Fibroblast of skin of scalp (primary cell): ENCODE data around the gene HOXB13.

Experiments used
- DNase-seq: peaks from one replicate; pipeline ENCODE4 v3.0.0-alpha.2; 2013

HOXB13 gene

GRCh38 chr17:48748718-48749566, 20.4 kb upstream of the HOXB13 start:
- no peak for DNase-seq

GRCh38 chr17:48747445-48748363, 19.2 kb upstream of the HOXB13 start:
- DNase-seq: no peak

- DNase-seq: no peak
Observed at GRCh38 chr17:48746916-48747444, 18.4 kb upstream of the HOXB13 start.

- DNase-seq: no peak
Observed at GRCh38 chr17:48745381-48746275, 17.1 kb upstream of the HOXB13 start.

GRCh38 chr17:48740537-48740936, 12.0 kb upstream of the HOXB13 start:
- DNase-seq: no peak

- DNase-seq: no peak
Observed at GRCh38 chr17:48738803-48739526, 10.4 kb upstream of the HOXB13 start.

- DNase-seq: no peak
Observed at GRCh38 chr17:48738424-48738802, 9.9 kb upstream of the HOXB13 start.

GRCh38 chr17:48737330-48738043, 8.9 kb upstream of the HOXB13 start:
- no peak for DNase-seq

GRCh38 chr17:48735062-48735351, 6.5 kb upstream of the HOXB13 start:
- DNase-seq: no peak

- DNase-seq: no peak
Observed at GRCh38 chr17:48734333-48735061, 5.9 kb upstream of the HOXB13 start.

GRCh38 chr17:48733632-48734328, 5.2 kb upstream of the HOXB13 start:
- no peak for DNase-seq

GRCh38 chr17:48732688-48733629, 4.4 kb upstream of the HOXB13 start:
- DNase-seq: no peak

GRCh38 chr17:48731355-48731754, 2.8 kb upstream of the HOXB13 start:
- DNase-seq: no peak

- DNase-seq: no peak
Observed at GRCh38 chr17:48730240-48730550, 1.6 kb upstream of the HOXB13 start.

- DNase-seq: no peak
Observed at GRCh38 chr17:48729335-48730239, 1.0 kb upstream of the HOXB13 start.

GRCh38 chr17:48727415-48728175, 955 bp downstream of the HOXB13 start:
- no peak for DNase-seq

- no peak for DNase-seq
Observed at GRCh38 chr17:48726916-48727286, 1.6 kb downstream of the HOXB13 start.
